Esophagus muscularis mucosa (tissue), 4 donors: ENCODE results near the gene ADAM19. TPM values are rescaled to one million over a fixed set of nuclear protein-coding genes. Genes with fewer than 3 reads are reported as not detected.

Experiments
- DNase-seq: peaks from one replicate; pipeline ENCODE4 v3.0.0-alpha.2; 2017; ENCODE audit errors: extremely low spot score
- H3K27ac ChIP-seq, 4 donors: fragments of 200-600 bp; sonication (generic); replicated peaks in 1 of 4; 1 replicate in 3 of 4; 2 replicates in 1 of 4; pipeline ENCODE4 v1.5.1; 2016 to 2019; ENCODE audit warnings: mild to moderate bottlenecking in 1 of 4
- H3K27me3 ChIP-seq, 4 donors: fragments of 200-600 bp; sonication (generic); one replicate each; pipeline versions ENCODE4 v1.5.1 to v1.6.0; 2016 to 2019
- H3K36me3 ChIP-seq, 4 donors: fragments of 200-600 bp; sonication (generic); one replicate each; pipeline ENCODE4 v1.5.1; 2016 to 2019
- H3K4me1 ChIP-seq, 4 donors: fragments of 200-600 bp; sonication (generic); one replicate each; pipeline ENCODE4 v1.5.1; 2016 to 2019
- H3K4me3 ChIP-seq, 4 donors: fragments of 200-600 bp; sonication (generic); 1 replicate in 2 of 4; 2 replicates in 2 of 4; pipeline ENCODE4 v1.5.1; 2016 to 2019; ENCODE audit warnings: mild to moderate bottlenecking in 4 of 4, moderate library complexity in 1 of 4
- H3K9me3 ChIP-seq, 4 donors: fragments of 200-600 bp; sonication (generic); 1 replicate in 3 of 4; 2 replicates in 1 of 4; pipeline ENCODE4 v1.5.1; 2016 to 2019
- EP300 ChIP-seq: sonication (generic); formaldehyde crosslinking; IDR thresholded peaks from one replicate; pipeline ENCODE4 v1.6.1; 2017; ENCODE audit warnings: antibody characterized with exemption
- POLR2A ChIP-seq: fragments of 450-650 bp; IDR thresholded peaks from one replicate; pipeline ENCODE4 v1.6.1; 2017; ENCODE audit warnings: antibody characterized with exemption, moderate library complexity, mild to moderate bottlenecking, low read depth
- POLR2AphosphoS5 ChIP-seq, 2 donors: sonication (generic); formaldehyde crosslinking; IDR thresholded peaks; one replicate each; pipeline ENCODE4 v1.6.1; 2017; ENCODE audit warnings: antibody characterized with exemption in 2 of 2
- WGBS: methylation state at CpG from one replicate; pipeline ENCODE4 v1.1.5; 2018; 5-methylcytosine and 5-hydroxymethylcytosine counted together
- intact Hi-C: fragments of 100-400 bp; cut with DNase I; formaldehyde crosslinking; loops from one replicate; pipeline ENCODE4 v1.15.1; 2023
- total RNA-seq, 4 donors: library from RNA; depleted of rRNA; stranded (reverse); fragments of >200 nt; gene quantifications; one replicate each; pipeline versions ENCODE4 v1.1.0 to v1.2.1, GENCODE V29; 2016
- TF ChIP-seq, protein P1 (sequence below), 3 experiments: fragments of 200-600 bp in 2 of 3; fragments of 450-650 bp in 1 of 3; sonication (generic) in 2 of 3; IDR thresholded peaks; one replicate each; pipeline ENCODE4 v1.5.1; 2017 to 2019; ENCODE audit warnings: antibody characterized with exemption in 3 of 3, mild to moderate bottlenecking in 2 of 3, moderate library complexity in 1 of 3

ADAM19 gene
- total RNA-seq, 4 donors from 2014 or later = 25.0 to 43.6 (median 28.1) TPM

DNA sequence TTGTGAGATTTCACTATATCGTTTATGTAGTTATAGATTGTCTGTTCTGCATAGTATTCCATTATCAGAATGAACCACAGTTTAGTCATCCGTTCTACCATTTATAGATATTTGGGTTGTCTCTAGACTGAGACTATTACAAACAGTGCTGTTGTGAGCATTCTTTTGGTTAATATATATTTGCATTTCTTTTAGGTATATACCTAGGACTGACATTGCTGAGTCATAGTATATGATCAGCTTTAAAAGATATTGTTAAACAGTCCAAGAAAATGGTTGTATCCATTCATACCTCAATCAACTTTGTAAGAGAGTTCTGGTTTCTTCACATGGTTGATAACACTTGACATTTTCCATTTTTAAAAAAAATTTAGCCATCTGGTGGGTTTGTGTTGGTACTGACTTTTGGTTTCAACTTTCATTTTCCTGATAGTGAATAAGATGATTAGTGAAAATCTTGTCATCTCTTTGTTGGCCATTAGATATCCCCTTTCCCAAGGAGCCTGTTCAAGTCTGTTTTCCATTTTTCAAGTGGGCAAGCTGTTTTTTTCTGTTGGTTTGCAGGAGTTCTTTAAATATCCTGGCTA, 22.9 kb upstream of the ADAM19 start:
- TF ChIP-seq POLR2AphosphoS5 (IDR thresholded peaks at IDR 0.05) (no peak), POLR2A (no peak), EP300 (no peak)
- TF ChIP-seq, protein P1, sequence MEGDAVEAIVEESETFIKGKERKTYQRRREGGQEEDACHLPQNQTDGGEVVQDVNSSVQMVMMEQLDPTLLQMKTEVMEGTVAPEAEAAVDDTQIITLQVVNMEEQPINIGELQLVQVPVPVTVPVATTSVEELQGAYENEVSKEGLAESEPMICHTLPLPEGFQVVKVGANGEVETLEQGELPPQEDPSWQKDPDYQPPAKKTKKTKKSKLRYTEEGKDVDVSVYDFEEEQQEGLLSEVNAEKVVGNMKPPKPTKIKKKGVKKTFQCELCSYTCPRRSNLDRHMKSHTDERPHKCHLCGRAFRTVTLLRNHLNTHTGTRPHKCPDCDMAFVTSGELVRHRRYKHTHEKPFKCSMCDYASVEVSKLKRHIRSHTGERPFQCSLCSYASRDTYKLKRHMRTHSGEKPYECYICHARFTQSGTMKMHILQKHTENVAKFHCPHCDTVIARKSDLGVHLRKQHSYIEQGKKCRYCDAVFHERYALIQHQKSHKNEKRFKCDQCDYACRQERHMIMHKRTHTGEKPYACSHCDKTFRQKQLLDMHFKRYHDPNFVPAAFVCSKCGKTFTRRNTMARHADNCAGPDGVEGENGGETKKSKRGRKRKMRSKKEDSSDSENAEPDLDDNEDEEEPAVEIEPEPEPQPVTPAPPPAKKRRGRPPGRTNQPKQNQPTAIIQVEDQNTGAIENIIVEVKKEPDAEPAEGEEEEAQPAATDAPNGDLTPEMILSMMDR (IDR thresholded peaks at IDR 0.05) = no peak
- 98% methylated on average over 2 of the region's 2 CpGs for WGBS
- no peaks in the 10 kb centered on the region for H3K4me1 ChIP-seq
- H3K4me3 ChIP-seq = no peak overlapping the region
- intact Hi-C loops = no loop called here
- no peaks in the 10 kb centered on the region for H3K9me3 ChIP-seq
- no peak for DNase-seq
- no peaks in the 10 kb centered on the region for H3K36me3 ChIP-seq
- H3K27ac ChIP-seq = no peak overlapping the region
- H3K27me3 ChIP-seq = no peaks in the 10 kb centered on the region

DNA sequence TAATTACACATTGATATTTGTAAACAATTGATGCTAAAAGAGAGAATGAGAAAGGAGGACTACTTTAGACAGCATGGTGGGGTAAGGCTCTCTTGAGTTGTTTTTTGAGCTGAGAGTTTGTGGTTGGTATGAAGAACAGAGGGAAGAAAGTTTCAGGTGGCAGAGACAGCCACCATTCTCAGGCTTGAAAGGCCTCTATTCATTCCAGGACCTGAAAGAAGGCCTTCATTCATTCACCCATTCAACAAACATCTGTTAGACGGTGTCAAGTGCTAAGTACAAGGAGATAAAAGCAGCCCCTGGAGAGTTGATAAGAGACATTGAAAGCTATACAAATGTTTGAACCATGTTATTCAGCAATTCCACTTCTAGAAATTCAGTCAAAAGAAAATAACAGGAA, 21.7 kb upstream of the ADAM19 start:
- DNase-seq = no peak
- 100% methylated on average over 1 of the region's 1 CpG for WGBS
- Histone ChIP-seq H3K27ac (no peak overlapping the region), H3K36me3 (no peaks in the 10 kb centered on the region), H3K27me3 (no peaks in the 10 kb centered on the region), H3K9me3 (no peaks in the 10 kb centered on the region), H3K4me1 (peaks cover 0 to 5% (median 5%) of the 10 kb centered on the region in 4 donors), H3K4me3 (no peak overlapping the region)
- intact Hi-C loops = no loop called here
- TF ChIP-seq POLR2AphosphoS5 (IDR thresholded peaks at IDR 0.05) (no peak), POLR2A (no peak), EP300 (no peak)
- TF ChIP-seq, protein P1 (IDR thresholded peaks at IDR 0.05) = no peak

DNA sequence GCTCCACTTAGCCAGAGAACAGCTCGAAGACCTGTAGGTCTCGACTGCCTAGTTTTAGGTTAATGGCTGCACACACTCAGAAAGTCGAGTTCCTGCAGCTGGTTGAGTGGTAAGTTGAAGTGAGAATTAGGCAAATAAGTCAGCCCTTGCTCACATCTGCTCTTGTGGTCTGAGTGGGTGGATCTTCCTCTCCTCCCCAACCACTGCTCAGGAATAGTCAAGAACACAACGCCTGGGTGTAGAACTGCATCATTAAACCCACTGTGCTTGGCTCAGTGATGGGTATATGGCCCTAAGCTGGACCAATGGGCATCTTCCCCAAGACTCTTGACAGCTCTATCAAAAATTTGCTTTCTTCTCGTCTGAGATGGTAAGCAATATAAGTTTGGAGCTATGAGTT, 20.9 kb upstream of the ADAM19 start:
- Histone ChIP-seq H3K27me3 (no peaks in the 10 kb centered on the region), H3K27ac (no peak overlapping the region)
- intact Hi-C loops = no loop called here

DNA sequence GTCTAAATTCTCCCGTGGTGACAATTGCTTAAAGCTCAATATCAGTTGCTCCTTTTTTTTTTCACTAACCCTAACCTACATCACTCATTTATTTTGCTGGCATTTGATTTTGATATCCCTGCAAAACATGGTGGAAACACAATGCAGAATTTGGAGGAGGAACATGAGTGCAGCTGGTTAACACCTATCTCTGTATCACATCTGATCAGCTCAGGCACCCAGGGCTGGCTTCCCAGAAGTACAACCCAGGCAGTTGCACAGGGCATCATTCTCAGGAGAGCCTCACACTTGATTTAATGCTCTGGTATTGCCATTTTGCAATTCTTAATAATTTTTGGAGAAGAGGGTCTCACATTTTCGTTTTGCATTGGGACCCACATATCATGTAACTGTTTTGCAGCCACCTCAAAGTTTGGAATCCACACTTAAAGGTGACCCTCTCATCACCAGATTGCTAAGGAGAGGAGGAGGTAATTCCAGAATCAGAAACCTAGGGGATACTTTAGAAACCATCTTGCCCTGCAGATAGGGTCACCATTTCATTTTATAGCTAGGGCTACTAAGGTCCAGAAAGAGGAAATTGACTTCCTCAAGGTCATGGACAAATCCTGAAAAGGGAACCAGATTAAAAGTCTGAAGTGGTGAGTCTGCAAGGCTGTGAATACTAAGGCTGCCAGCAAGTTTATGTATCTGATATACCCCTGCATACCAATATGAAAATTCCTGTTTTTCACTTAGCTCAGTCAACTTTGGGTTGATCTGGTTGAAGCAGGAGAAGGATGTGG, 19.3 kb upstream of the ADAM19 start:
- H3K4me1 ChIP-seq = peaks cover 0 to 7% (median 5%) of the 10 kb centered on the region in 4 donors
- no peaks in the 10 kb centered on the region for H3K27me3 ChIP-seq
- H3K27ac ChIP-seq = no peak overlapping the region
- no peak for TF ChIP-seq POLR2A
- TF ChIP-seq, protein P1 (IDR thresholded peaks at IDR 0.05) = no peak
- no peak for TF ChIP-seq EP300
- no peak for TF ChIP-seq POLR2AphosphoS5 (IDR thresholded peaks at IDR 0.05)
- 84% methylated on average over 2 of the region's 2 CpGs for WGBS
- no peak overlapping the region for H3K4me3 ChIP-seq
- intact Hi-C loops = no loop called here
- no peaks in the 10 kb centered on the region for H3K9me3 ChIP-seq
- no peaks in the 10 kb centered on the region for H3K36me3 ChIP-seq
- no peak for DNase-seq

More for the DNA sequence above, 20.9 kb upstream of the ADAM19 start:
- TF ChIP-seq EP300 (no peak), POLR2AphosphoS5 (IDR thresholded peaks at IDR 0.05) (no peak), POLR2A (no peak)
- TF ChIP-seq, protein P1 (IDR thresholded peaks at IDR 0.05) = no peak
- Histone ChIP-seq H3K36me3 (no peaks in the 10 kb centered on the region), H3K9me3 (no peaks in the 10 kb centered on the region), H3K4me3 (no peak overlapping the region), H3K4me1 (peaks cover 0 to 7% (median 5%) of the 10 kb centered on the region in 4 donors)
- DNase-seq = no peak
- 90% methylated on average over 5 of the region's 5 CpGs for WGBS
